ENCODE measurements around the gene IL18BP. TPM values are rescaled to one million over a fixed set of nuclear protein-coding genes. Genes with fewer than 3 reads are reported as not detected.

Gene IL18BP
- polyA plus RNA-seq, 4 donors, result 6.7 to 13.6 (median 9.2) TPM

- DNase-seq (ENCODE audit: low read depth in 4 of 4, low spot score in 3 of 4), result no peak
These were observed 12.0 kb downstream of the IL18BP start for GRCh38 chr11:72010529-72011233.

- no peak for DNase-seq (ENCODE audit: low read depth in 4 of 4, low spot score in 3 of 4)
These were observed 13.5 kb downstream of the IL18BP start for GRCh38 chr11:72012091-72012630.

- no peak for DNase-seq (ENCODE audit: low read depth in 4 of 4, low spot score in 3 of 4)
These were observed 14.4 kb downstream of the IL18BP start for GRCh38 chr11:72012897-72013721.

- no peak for DNase-seq (ENCODE audit: low read depth in 4 of 4, low spot score in 3 of 4)
These were observed 15.3 kb downstream of the IL18BP start for GRCh38 chr11:72013765-72014711.

GRCh38 chr11:72014761-72015320 is 16.1 kb downstream of the IL18BP start:
- no peak for DNase-seq (ENCODE audit: low read depth in 4 of 4, low spot score in 3 of 4)

- no peak for DNase-seq (ENCODE audit: low read depth in 4 of 4, low spot score in 3 of 4)
These were observed 16.9 kb downstream of the IL18BP start for GRCh38 chr11:72015511-72016061.

GRCh38 chr11:72018171-72018570 is 19.5 kb downstream of the IL18BP start:
- DNase-seq (ENCODE audit: low read depth in 4 of 4, low spot score in 3 of 4), result no peak

GRCh38 chr11:72023335-72023734 is 24.6 kb downstream of the IL18BP start:
- no peak for DNase-seq (ENCODE audit: low read depth in 4 of 4, low spot score in 3 of 4)

- DNase-seq (ENCODE audit: low read depth in 4 of 4, low spot score in 3 of 4), result no peak
These were observed 25.5 kb downstream of the IL18BP start for GRCh38 chr11:72024069-72024754.

GRCh38 chr11:72026090-72026489 is 27.4 kb downstream of the IL18BP start:
- no peak for DNase-seq (ENCODE audit: low read depth in 4 of 4, low spot score in 3 of 4)

GRCh38 chr11:72030472-72031045 is 31.9 kb downstream of the IL18BP start:
- DNase-seq (ENCODE audit: low read depth in 4 of 4, low spot score in 3 of 4), result no peak

GRCh38 chr11:72036687-72037086 is 38.0 kb downstream of the IL18BP start:
- no peak for DNase-seq (ENCODE audit: low read depth in 4 of 4, low spot score in 3 of 4)

GRCh38 chr11:72037554-72038311 is 39.0 kb downstream of the IL18BP start:
- no peak for DNase-seq (ENCODE audit: low read depth in 4 of 4, low spot score in 3 of 4)

- DNase-seq (ENCODE audit: low read depth in 4 of 4, low spot score in 3 of 4), result no peak
These were observed 39.8 kb downstream of the IL18BP start for GRCh38 chr11:72038491-72038890.

GRCh38 chr11:72039031-72039855 is 40.5 kb downstream of the IL18BP start:
- no peak for DNase-seq (ENCODE audit: low read depth in 4 of 4, low spot score in 3 of 4)

GRCh38 chr11:72039856-72040401 is 41.2 kb downstream of the IL18BP start:
- no peak for DNase-seq (ENCODE audit: low read depth in 4 of 4, low spot score in 3 of 4)

All from left renal pelvis (tissue), 4 donors.